Sigmoid colon (tissue), 7 donors: ENCODE data around the gene CACHD1. TPM values are rescaled to one million over a fixed set of nuclear protein-coding genes. Genes with fewer than 3 reads are reported as not detected.

ENCODE experiments used
- DNase-seq: peaks from one replicate; pipeline ENCODE4 v3.0.0-alpha.2; 2019
- H3K27ac ChIP-seq, 4 donors: fragments of 200-600 bp; sonication (generic); one replicate each; pipeline ENCODE4 v1.5.1; 2016 to 2019; ENCODE audit warnings: mild to moderate bottlenecking in 1 of 4
- H3K27me3 ChIP-seq, 3 donors: fragments of 200-600 bp; sonication (generic); one replicate each; pipeline ENCODE4 v1.5.1; 2019; ENCODE audit warnings: mild to moderate bottlenecking in 1 of 3
- H3K36me3 ChIP-seq, 4 donors: fragments of 200-600 bp; sonication (generic); one replicate each; pipeline ENCODE4 v1.5.1; 2016 to 2019
- H3K4me1 ChIP-seq, 4 donors: fragments of 200-600 bp; sonication (generic); one replicate each; pipeline ENCODE4 v1.5.1; 2017 to 2019
- H3K4me3 ChIP-seq, 4 donors: fragments of 200-600 bp; sonication (generic); one replicate each; pipeline ENCODE4 v1.5.1; 2017 to 2019; ENCODE audit warnings: mild to moderate bottlenecking in 2 of 4, moderate library complexity in 1 of 4
- H3K9me3 ChIP-seq, 4 donors: fragments of 200-600 bp in 3 of 4; sonication (generic) in 3 of 4; one replicate each; pipeline versions ENCODE4 v1.5.1 to v1.6.1; 2013 to 2019
- CTCF ChIP-seq, 4 experiments: fragments of 450-650 bp in 3 of 4; fragments of 200-600 bp in 1 of 4; IDR thresholded peaks; one replicate each; pipeline ENCODE4 v1.5.1; 2016 to 2019; ENCODE audit warnings: antibody characterized with exemption in 4 of 4, mild to moderate bottlenecking in 3 of 4, moderate library complexity in 2 of 4
- EP300 ChIP-seq, 4 donors: sonication (generic); formaldehyde crosslinking; IDR thresholded peaks; one replicate each; pipeline ENCODE4 v1.6.1; 2017; ENCODE audit warnings: antibody characterized with exemption in 4 of 4
- POLR2A ChIP-seq, 2 donors: fragments of 450-650 bp; IDR thresholded peaks; one replicate each; pipeline ENCODE4 v1.6.1; 2016; ENCODE audit warnings: antibody characterized with exemption in 2 of 2, mild to moderate bottlenecking in 2 of 2, moderate library complexity in 2 of 2
- POLR2AphosphoS5 ChIP-seq, 4 donors: sonication (generic); formaldehyde crosslinking; IDR thresholded peaks; one replicate each; pipeline ENCODE4 v1.6.1; 2017; ENCODE audit warnings: antibody characterized with exemption in 4 of 4
- WGBS, 2 donors: extraction: QIAGEN DNeasy Blood & Tissue Kit; methylation state at CpG; one replicate each; pipeline ENCODE4 v1.1.7; 2013; 5-methylcytosine and 5-hydroxymethylcytosine counted together
- intact Hi-C: fragments of 100-400 bp; cut with DNase I; formaldehyde crosslinking; loops from one replicate; pipeline ENCODE4 v1.15.1; 2023
- polyA plus RNA-seq, 3 donors: library from polyadenylated mRNA; stranded (reverse); fragments of 200-250 nt; gene quantifications; one replicate each; pipeline ENCODE4 v1.2.3, GENCODE V29; 2013
- total RNA-seq, 4 donors: library from RNA; depleted of rRNA; stranded (reverse); fragments of >200 nt; gene quantifications; one replicate each; pipeline ENCODE4 v1.1.0, GENCODE V29; 2016
- donor health status: healthy with polysubstance abuse.
- donor health status: Bipolar disorder and iron deficiency.
- donor health status: healthy.

Gene CACHD1
- total and polyA plus RNA-seq, 7 donors, result 0.23 to 7.1 (median 3.7) TPM

- DNase-seq, result no peak
- H3K27me3 ChIP-seq, result no peaks in the 10 kb centered on the region
- H3K9me3 ChIP-seq, result no peaks in the 10 kb centered on the region
- H3K4me3 ChIP-seq, result no peak overlapping the region
- intact Hi-C loops, result no loop called here
- no peaks in the 10 kb centered on the region for H3K36me3 ChIP-seq
- H3K4me1 ChIP-seq, result peaks cover 0 to 28% (median 3%) of the 10 kb centered on the region in 4 donors
- WGBS, 2 donors, result 75 to 76% methylated on average over 3 of the region's 3 CpGs
- TF ChIP-seq EP300 (IDR thresholded peaks at IDR 0.05) (no peak), POLR2AphosphoS5 (IDR thresholded peaks at IDR 0.05) (no peak), POLR2A (IDR thresholded peaks at IDR 0.05) (no peak), CTCF (IDR thresholded peaks at IDR 0.05) (no peak)
- H3K27ac ChIP-seq, result peak overlapping the region in 2 of 4 donors; percentile 9 to 42
Observed at GRCh38 chr1:64526312-64526711, 56.4 kb downstream of the CACHD1 start.

GRCh38 chr1:64527165-64527564 is 57.2 kb downstream of the CACHD1 start:
- TF ChIP-seq POLR2AphosphoS5 (IDR thresholded peaks at IDR 0.05) (no peak), CTCF (IDR thresholded peaks at IDR 0.05) (no peak), POLR2A (IDR thresholded peaks at IDR 0.05) (no peak), EP300 (IDR thresholded peaks at IDR 0.05) (no peak)
- Histone ChIP-seq H3K27me3 (no peaks in the 10 kb centered on the region), H3K4me3 (no peak overlapping the region), H3K36me3 (no peaks in the 10 kb centered on the region), H3K9me3 (no peaks in the 10 kb centered on the region), H3K27ac (no peak overlapping the region), H3K4me1 (peaks cover 0 to 28% (median 3%) of the 10 kb centered on the region in 4 donors)
- DNase-seq, result no peak
- 80 to 90% methylated on average over 10 of the region's 10 CpGs for WGBS, 2 donors
- intact Hi-C loops, result no loop called here

- TF ChIP-seq POLR2AphosphoS5 (IDR thresholded peaks at IDR 0.05) (no peak), POLR2A (IDR thresholded peaks at IDR 0.05) (no peak), CTCF (IDR thresholded peaks at IDR 0.05) (no peak), EP300 (IDR thresholded peaks at IDR 0.05) (no peak)
- Histone ChIP-seq H3K4me3 (no peak overlapping the region), H3K27ac (no peak overlapping the region), H3K4me1 (peaks cover 0 to 26% (median 3%) of the 10 kb centered on the region in 4 donors), H3K27me3 (no peaks in the 10 kb centered on the region), H3K9me3 (no peaks in the 10 kb centered on the region), H3K36me3 (no peaks in the 10 kb centered on the region)
- DNase-seq, result no peak
- intact Hi-C loops, result no loop called here
Observed at GRCh38 chr1:64527786-64528185, 57.9 kb downstream of the CACHD1 start.

GRCh38 chr1:64530969-64531692 is 61.2 kb downstream of the CACHD1 start:
- Histone ChIP-seq H3K4me1 (peaks cover 0 to 16% (median 9%) of the 10 kb centered on the region in 4 donors), H3K36me3 (no peaks in the 10 kb centered on the region), H3K27me3 (no peaks in the 10 kb centered on the region), H3K4me3 (no peak overlapping the region), H3K9me3 (no peaks in the 10 kb centered on the region), H3K27ac (no peak overlapping the region)
- TF ChIP-seq POLR2AphosphoS5 (IDR thresholded peaks at IDR 0.05) (no peak), EP300 (IDR thresholded peaks at IDR 0.05) (no peak), CTCF (IDR thresholded peaks at IDR 0.05) (no peak), POLR2A (IDR thresholded peaks at IDR 0.05) (no peak)
- DNase-seq, result no peak
- intact Hi-C loops, result no loop called here

GRCh38 chr1:64532646-64533045 is 62.7 kb downstream of the CACHD1 start:
- H3K27me3 ChIP-seq, result no peaks in the 10 kb centered on the region
- WGBS, 2 donors, result 81% methylated on average over 2 of the region's 2 CpGs
- DNase-seq, result no peak
- no peak overlapping the region for H3K27ac ChIP-seq
- peaks cover 0 to 19% (median 12%) of the 10 kb centered on the region in 4 donors for H3K4me1 ChIP-seq
- TF ChIP-seq POLR2AphosphoS5 (IDR thresholded peaks at IDR 0.05) (no peak), EP300 (IDR thresholded peaks at IDR 0.05) (no peak), POLR2A (IDR thresholded peaks at IDR 0.05) (no peak), CTCF (IDR thresholded peaks at IDR 0.05) (no peak)
- no peak overlapping the region for H3K4me3 ChIP-seq
- no peaks in the 10 kb centered on the region for H3K9me3 ChIP-seq
- intact Hi-C loops, result no loop called here
- H3K36me3 ChIP-seq, result no peaks in the 10 kb centered on the region
